GM19397 (cell line): ENCODE measurements around the gene SETBP1.
A peak's percentile ranks its signal among the peaks of the same experiment; 100 is the strongest.

Experiments used
- ATAC-seq: cut with Tn5 transposase; IDR thresholded peaks from one replicate; pipeline ENCODE4 v1.9.1; 2021; ENCODE audit warnings: mild to moderate bottlenecking, moderate library complexity; ENCODE audit not compliant: unreplicated experiment

Gene SETBP1

GRCh38 chr18:44754567-44754966, 73.9 kb downstream of the SETBP1 start:
- no peak for ATAC-seq

GRCh38 chr18:44758861-44759631, 78.4 kb downstream of the SETBP1 start:
- ATAC-seq = peak; percentile 94

DNA sequence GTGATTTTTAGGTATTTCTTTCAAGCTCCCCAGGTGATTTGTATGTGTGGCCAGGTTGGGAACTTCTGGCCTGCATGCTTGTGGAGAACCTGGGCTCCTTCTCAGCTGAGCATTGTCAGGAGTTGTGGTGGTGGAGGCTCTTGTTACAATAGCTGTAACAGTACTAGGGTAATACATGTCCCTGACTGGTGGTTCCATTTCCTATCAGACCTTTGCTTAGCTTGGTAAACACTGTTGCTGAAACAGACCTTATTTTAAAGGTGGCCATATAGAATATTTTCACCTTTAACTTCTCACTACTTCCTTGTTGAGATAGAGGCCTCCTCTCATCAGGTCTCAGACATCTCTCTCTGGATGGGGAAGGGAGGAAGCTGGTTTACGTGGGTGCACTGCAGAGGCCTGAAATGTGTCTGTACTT, 79.2 kb downstream of the SETBP1 start:
- ATAC-seq = peak; percentile 41

DNA sequence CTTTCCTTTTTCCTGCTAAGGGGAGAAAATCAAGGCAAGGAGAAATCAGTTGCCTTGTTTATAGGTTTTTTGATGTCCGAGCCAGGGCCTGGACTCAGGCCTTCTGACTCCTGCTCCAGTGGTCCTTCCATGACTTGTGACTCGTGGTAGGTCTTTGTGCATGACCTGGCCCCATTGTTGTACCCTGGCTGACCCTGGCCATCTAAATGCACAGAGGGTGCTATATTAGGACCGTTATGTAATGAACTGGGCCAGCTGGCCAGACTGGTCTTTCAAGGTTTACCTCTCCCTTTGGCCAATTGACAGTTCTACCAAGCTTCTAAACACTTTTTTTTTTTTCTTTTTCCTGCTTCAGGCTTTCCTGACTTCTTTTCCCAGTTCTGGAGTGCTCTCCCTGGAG, 81.1 kb downstream of the SETBP1 start:
- ATAC-seq = no peak

DNA sequence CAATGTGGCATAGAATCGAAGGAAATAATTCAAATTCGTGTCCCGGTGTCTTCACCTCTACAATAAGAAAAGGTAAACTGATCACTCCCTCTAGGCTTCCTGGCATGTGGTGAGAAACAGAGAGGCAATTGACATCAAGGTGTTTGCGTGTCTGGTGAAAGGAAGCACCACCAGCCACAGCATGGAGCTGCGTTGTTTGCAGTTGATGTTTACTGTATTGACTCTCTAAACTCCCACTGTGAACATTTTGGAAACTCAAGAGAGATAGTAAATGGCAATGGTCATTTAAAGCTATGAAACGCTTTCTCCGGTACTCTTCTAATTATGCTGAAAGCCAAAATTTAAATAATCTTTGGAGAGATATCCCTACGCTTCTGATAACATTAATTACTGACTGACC, 82.6 kb downstream of the SETBP1 start:
- no peak for ATAC-seq

DNA sequence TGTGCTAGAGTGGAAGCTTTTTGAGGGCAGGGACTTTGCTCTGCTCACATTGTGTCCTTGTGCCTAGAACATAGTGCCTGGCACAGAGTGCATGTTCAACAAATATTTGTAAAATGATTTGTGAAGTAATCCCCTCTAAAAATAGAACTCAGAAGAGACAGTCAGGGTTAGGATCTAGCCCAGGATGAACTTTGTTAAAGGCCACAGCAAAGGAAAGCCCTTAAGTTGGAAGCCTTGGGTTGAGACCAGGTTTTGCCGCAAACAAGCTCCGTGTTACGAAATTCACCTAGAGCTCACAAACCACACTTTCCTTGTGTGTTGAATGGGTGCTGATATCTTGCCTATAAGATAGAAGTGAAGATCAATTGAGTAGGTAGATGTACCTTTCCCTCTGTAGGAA, 84.2 kb downstream of the SETBP1 start:
- no peak for ATAC-seq

DNA sequence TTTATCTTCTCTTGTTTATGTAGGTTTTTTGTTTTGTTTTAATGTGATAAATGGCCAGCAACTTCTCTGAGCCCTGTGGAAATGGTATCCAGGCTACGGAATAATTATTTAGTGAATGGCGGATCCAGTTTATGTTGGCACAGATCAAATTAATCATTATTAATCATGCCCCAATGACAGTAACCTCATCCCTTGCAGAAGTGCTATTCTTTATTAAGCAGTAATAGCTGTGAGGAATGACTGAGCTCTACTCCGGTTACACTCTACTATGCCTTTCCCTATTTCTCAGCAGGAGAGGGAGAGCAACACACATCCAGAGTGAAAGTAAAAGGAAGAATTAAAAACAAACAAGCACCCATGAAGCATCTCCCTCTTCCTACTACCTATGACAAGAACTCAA, 84.8 kb downstream of the SETBP1 start:
- ATAC-seq = no peak

DNA sequence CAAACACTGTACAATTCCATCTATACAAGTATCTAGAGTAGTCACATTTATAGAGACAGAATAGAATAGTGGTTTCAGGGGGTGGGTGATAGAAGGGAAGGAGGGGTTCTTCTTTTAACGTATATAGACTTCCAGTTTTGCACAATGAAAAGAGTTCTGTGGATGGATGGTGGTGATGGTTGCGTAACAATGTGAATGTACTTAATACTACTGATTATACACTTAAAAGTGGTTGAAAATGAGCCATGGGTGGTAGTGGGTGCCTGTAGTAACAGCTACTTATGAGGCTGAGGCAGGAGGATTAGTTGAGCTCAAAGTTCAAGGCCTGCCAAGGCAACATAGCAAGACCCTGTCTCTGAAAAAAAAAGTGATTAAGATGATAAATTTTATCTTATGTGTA, 85.8 kb downstream of the SETBP1 start:
- no peak for ATAC-seq

DNA sequence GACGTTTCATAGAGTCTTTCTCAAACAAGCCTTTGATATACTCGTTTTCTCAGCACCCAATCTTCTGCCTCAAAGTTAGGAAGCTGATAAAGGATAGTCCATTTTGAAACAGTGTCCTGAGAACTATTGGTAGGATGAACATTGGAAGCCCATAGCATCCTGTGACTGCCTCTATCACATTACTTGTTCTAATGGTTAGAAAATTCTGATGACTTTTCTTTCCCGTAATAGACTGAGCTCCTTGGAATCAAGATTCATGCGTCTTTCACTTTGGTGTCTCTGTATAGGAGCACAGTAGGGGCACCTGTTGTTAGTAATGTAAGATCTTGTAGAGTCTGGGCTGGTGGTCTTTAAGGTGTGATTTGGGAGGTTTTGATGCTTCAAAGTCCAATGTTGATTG, 87.1 kb downstream of the SETBP1 start:
- ATAC-seq = no peak

DNA sequence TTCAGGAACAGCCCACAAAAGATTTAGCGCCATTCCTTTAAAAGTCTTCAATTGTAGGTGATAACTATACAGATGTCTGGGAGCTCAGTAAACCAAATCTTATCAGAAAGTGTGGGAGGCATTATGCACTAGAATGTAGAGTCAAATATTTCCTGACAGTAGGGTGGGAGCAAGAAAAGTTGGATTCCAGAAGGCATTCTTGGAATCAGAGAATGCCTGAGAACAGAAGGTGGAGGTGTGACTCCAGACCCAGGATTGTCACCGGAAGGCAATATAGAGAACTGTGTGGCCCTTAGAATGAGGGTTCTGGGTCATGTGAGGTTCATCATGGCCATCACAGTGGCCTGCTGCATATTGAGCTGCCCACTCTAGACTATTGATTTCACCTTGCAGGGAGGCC, 90.0 kb downstream of the SETBP1 start:
- ATAC-seq = no peak

DNA sequence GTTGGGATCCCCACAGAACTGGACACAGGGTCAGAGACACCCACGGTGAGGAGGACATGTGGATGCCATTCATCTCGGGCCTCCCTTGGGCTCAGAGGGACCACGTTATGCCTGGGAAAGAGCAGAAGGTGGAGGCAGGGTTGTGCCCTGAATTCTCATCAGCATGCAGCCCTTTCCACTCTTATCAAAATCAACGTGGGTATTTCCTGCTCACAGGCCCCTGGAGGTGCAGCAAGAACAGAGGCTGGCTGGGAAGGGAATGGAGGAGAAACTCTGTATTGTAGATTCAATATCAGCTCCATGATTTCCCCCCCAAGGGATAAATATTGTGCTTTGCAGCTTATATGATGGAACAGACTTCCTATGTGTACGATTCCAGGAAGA, 90.9 kb downstream of the SETBP1 start:
- ATAC-seq = no peak

- no peak for ATAC-seq
Measured at GRCh38 chr18:44771956-44772917, 91.5 kb downstream of the SETBP1 start.

DNA sequence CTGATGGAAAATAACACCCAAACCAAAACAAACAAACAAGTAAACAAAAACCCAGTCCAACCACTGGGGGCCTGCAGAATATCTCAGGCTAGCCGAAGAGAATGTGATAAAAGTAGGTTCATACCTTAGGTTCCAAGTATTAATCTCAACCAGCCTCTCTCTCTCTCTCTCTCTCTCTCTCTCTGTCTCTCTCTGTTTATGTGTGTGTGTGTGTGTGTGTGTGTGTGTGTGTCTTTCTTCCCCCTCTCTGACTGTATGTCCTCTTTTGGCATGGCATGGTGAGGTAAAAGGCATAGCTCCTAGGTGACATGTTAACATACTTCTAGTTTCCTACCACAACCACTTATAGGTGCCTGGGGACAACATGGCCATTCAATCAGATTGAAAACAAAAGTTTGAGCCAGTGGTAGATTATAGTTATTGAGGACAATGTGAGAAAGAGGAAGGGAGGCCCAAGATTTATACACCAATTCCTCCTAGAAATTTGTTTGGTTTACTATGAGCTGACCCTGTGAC, 93.0 kb downstream of the SETBP1 start:
- no peak for ATAC-seq

- ATAC-seq = no peak
Measured at GRCh38 chr18:44774191-44774590, 93.5 kb downstream of the SETBP1 start.

DNA sequence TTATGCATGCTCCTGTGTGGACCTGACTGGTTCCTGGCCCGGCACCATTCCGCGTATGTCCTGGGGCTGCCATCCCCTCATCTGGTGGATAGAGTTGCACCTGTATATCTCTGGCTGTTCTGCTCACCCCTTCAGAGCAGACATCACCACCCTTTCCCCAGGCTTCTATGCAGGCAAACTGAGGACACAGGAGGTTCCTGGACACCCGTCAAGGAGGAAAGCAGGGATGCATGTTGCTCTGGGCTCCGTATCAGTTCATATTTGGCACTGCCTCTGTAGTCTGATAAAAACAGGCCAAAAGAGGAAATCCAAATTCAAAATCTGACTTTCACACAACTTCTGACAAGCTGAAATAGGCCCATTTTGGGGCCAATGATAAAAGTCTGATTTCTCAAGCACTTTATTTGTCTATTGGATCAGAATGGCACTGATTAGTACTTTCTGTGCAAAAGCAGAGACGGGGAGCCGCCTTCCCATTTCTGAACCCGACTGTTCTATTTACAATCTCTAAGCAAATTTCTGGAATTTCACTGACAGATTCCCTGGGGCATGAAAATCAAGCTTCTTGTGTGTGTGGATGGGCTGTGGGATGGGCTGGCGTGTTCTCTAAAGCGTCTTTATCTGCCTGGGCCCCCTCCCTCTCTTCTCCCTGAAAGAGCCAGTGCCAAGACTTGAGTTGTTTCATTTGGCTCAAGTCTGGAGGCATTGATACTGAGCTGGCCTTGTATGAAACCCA, 96.9 kb downstream of the SETBP1 start:
- ATAC-seq = no peak

DNA sequence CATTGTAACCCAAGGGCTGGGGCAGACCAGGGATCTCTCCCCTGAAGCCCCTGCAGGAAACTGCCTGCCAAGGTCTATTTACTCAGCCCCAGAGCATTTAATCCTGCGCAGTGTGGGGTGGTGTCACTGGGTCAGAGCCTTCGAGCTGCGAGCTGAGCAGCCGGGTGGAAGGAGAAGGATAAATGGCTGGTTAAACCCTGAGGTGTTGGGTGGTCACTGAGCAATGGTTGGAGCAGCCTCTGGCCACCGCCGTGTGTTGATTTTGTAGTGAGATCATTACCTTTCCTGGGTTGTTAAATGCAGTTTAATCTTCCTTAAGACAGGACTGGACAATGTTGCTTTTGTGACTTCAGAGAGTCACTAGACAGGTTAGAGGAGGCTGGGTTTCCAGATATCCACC, 98.1 kb downstream of the SETBP1 start:
- no peak for ATAC-seq

- no peak for ATAC-seq
Measured at GRCh38 chr18:44779753-44780292, 99.1 kb downstream of the SETBP1 start.

DNA sequence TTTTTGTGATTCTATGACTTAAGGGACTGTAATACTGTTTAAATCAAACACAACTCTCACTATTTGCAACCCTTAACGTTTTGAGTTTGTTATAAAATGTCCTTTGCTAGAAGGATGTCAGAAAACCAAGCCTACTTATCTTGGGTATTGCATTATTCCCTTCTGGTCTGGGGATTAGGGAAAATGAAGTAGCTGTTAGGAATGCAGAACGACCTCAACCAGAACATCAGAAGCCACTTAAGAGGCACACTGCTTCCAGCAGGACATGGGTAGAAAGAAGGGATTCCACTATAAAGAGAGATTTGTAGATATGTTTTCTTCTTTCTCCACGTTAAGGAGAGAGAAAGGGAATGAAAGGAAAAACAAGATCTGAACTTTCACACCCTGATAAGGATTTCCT, 101.2 kb downstream of the SETBP1 start:
- ATAC-seq = no peak

DNA sequence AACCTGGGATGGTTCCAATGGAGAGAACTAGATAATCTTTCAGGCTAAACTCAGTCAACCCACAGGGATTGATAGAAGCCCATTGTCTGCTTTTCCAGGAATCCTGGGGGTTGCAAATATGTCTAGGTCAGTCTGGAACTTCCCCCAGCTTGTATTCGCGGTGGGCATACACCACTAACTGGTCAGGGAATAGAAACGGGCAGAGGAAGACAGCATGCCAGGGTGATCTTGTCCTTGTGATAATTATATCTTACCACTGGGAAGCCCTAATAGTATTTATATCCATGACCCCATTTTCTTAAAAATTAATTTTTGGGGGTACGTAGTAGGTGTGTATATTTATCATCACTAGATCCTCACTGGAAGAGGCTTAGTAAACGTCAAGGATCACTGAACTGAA, 101.9 kb downstream of the SETBP1 start:
- ATAC-seq = no peak

DNA sequence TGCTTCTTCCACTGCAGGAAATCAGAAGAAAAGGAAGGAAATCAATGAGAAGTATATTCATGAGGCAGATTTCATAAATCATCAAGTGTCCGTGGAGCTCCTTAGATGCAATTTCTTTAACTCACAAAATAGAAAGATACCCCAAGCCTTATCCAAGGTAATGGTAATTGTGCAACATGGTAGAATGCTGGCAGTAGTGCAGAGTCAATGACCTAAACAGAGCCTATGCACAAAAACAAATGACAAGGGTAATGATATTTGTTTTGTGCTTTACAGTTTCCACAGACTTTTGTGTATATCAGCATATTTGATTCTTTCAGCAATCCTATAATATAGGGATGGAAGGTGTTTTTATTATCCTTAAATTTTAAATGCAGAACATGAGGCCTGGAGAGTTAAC, 102.7 kb downstream of the SETBP1 start:
- ATAC-seq = no peak

- ATAC-seq = peak; percentile 27
Measured at GRCh38 chr18:44786257-44786656, 105.6 kb downstream of the SETBP1 start.
